PC-3 (cell line): ENCODE results near the gene PHKG1. TPM values are rescaled to one million over a fixed set of nuclear protein-coding genes. Genes with fewer than 3 reads are reported as not detected.
"Not testable (repeated sequence)": the region's sequence is repeated elsewhere in the genome, so short reads cannot be mapped to it uniquely, and the experiment has no call there.

Source experiments
- ATAC-seq: fragments of 200-7000 bp; cut with Tn5 transposase; 2 replicates; pipeline ENCODE4 v1.9.1; 2020; ENCODE audit warnings: mild to moderate bottlenecking, moderate library complexity
- BruUV-seq: library from RNA; stranded (reverse); fragments of 400-500 nt; replicated peaks from 2 replicates; lab custom pipeline; 2021; lab: Mats Ljungman, UMichigan
- CTCF ChIA-PET: fragments of 300-600 bp; sonication (Branson Sonifier 250); formaldehyde crosslinking; loops from one replicate; lab custom pipeline; 2022; ENCODE audit warnings: antibody characterized with exemption; lab: Charles Lee
- POLR2A ChIA-PET: fragments of 300-600 bp; sonication (Branson Sonifier 250); formaldehyde crosslinking; loops from one replicate; lab custom pipeline; 2022; ENCODE audit warnings: antibody characterized with exemption; ENCODE audit not compliant: unreplicated experiment; lab: Charles Lee
- DNase-seq: peaks from one replicate; pipeline ENCODE4 v3.0.0-alpha.2; 2015
- H2AFZ ChIP-seq: fragments of 300-600 bp; sonication (generic); 2 replicates; pipeline ENCODE4 v1.6.0; 2016; ENCODE audit warnings: antibody characterized with exemption, low read length
- H3F3A ChIP-seq: fragments of 300-600 bp; sonication (generic); one replicate; pipeline ENCODE4 v1.6.0; 2017; ENCODE audit warnings: antibody characterized with exemption, low read length, control low read depth, mild to moderate bottlenecking; ENCODE audit not compliant: unreplicated experiment
- H3K27ac ChIP-seq: fragments of 300-600 bp; sonication (generic); 2 replicates; pipeline ENCODE4 v1.5.1; 2016; ENCODE audit warnings: mild to moderate bottlenecking, low read length
- H3K27me3 ChIP-seq: fragments of 300-600 bp; sonication (generic); 2 replicates; pipeline ENCODE4 v1.6.1; 2016; ENCODE audit warnings: low read length, mixed read lengths
- H3K36me3 ChIP-seq: fragments of 300-600 bp; sonication (generic); 2 replicates; pipeline ENCODE4 v1.6.1; 2016; ENCODE audit warnings: low read depth, mixed run types, low read length, mixed read lengths
- H3K4me1 ChIP-seq: fragments of 300-600 bp; sonication (generic); 2 replicates; pipeline ENCODE4 v1.5.1; 2016; ENCODE audit warnings: low read length; ENCODE audit not compliant: insufficient read depth
- H3K4me2 ChIP-seq: fragments of 300-600 bp; sonication (generic); 2 replicates; pipeline ENCODE4 v1.6.0; 2016; ENCODE audit warnings: low read length
- H3K4me3 ChIP-seq: fragments of 300-600 bp; sonication (generic); 2 replicates; pipeline ENCODE4 v1.5.1; 2016; ENCODE audit warnings: mild to moderate bottlenecking, low read length, mixed read lengths
- H3K79me2 ChIP-seq: fragments of 300-600 bp; sonication (generic); 2 replicates; pipeline ENCODE4 v1.6.1; 2017; ENCODE audit warnings: low read length, mixed read lengths
- H3K9ac ChIP-seq: fragments of 300-600 bp; sonication (generic); 2 replicates; pipeline ENCODE4 v1.6.0; 2016; ENCODE audit warnings: mild to moderate bottlenecking, low read length
- H3K9me2 ChIP-seq: fragments of 300-600 bp; sonication (generic); replicated peaks from 2 replicates; pipeline ENCODE4 v1.6.1; 2016; ENCODE audit warnings: mixed run types, low read length, mixed read lengths
- H3K9me3 ChIP-seq: fragments of 300-600 bp; sonication (generic); 2 replicates; pipeline ENCODE4 v1.6.1; 2016; ENCODE audit warnings: low read length, mixed read lengths
- H4K20me1 ChIP-seq: fragments of 300-600 bp; sonication (generic); 2 replicates; pipeline ENCODE4 v1.6.1; 2016; ENCODE audit warnings: low read length, mixed read lengths
- CTCF ChIP-seq: fragments of 300-600 bp; sonication (generic); conservative IDR thresholded peaks from 2 replicates; pipeline ENCODE4 v1.5.1; 2017; ENCODE audit warnings: antibody characterized with exemption, low read depth, mild to moderate bottlenecking, low read length
- EZH2 ChIP-seq: fragments of 300-600 bp; sonication (generic); IDR thresholded peaks from one replicate; pipeline ENCODE4 v1.6.1; 2017; ENCODE audit warnings: antibody characterized with exemption, mild to moderate bottlenecking, low read length; ENCODE audit not compliant: unreplicated experiment
- EZH2phosphoT487 ChIP-seq: fragments of 300-600 bp; sonication (generic); IDR thresholded peaks from 2 replicates; pipeline ENCODE4 v1.6.1; 2018; ENCODE audit warnings: mild to moderate bottlenecking, antibody characterized with exemption, low read length, borderline replicate concordance
- intact Hi-C: fragments of 100-400 bp; cut with micrococcal nuclease; formaldehyde crosslinking; loops from 2 replicates; pipeline ENCODE4 v1.9.0; 2023
- total RNA-seq: library from RNA; depleted of rRNA; stranded (reverse); fragments of >200 nt; gene quantifications from 2 replicates; pipeline ENCODE4 v1.2.3, GENCODE V29; 2014

The PHKG1 gene
- total RNA-seq, 1 experiment from 2014 or later = 1.3 TPM

GRCh38 chr7:56040730-56041129 is 52.0 kb downstream of the PHKG1 start:
- Histone ChIP-seq H3K27ac (no peak overlapping the region), H3K79me2 (no peaks in the 10 kb centered on the region), H3K4me2 (no peak overlapping the region), H3K9me2 (no peaks in the 10 kb centered on the region), H4K20me1 (no peaks in the 10 kb centered on the region), H3K36me3 (no peaks in the 10 kb centered on the region), H2AFZ (no peak overlapping the region), H3K9ac (no peak overlapping the region), H3F3A (no peaks in the 10 kb centered on the region), H3K4me1 (no peaks in the 10 kb centered on the region), H3K9me3 (no peaks in the 10 kb centered on the region), H3K27me3 (no peaks in the 10 kb centered on the region), H3K4me3 (no peak overlapping the region)
- no TSS peak for BruUV-seq
- no peak for TF ChIP-seq CTCF
- no peak for TF ChIP-seq EZH2
- TF ChIP-seq EZH2phosphoT487 = no peak
- no peak for DNase-seq
- CTCF ChIA-PET = no interaction called here
- ATAC-seq = no peak
- POLR2A ChIA-PET = no interaction called here
- intact Hi-C loops = no loop called here

- ChIA-PET POLR2A (interaction anchor here (0.6 to 1.4 kb wide), 2 partner anchors 17 to 31 kb away, joined by 21 to 23 read pairs; partner anchors contain the start of genes CCT6A, PSPH and SUMF2), CTCF (interaction anchor here (0.6 to 1.8 kb wide), 4 partner anchors 17 to 59 kb away, joined by 3 to 6 read pairs (median 4); partner anchors contain the start of genes CCT6A and PSPH)
- Histone ChIP-seq H3K9ac (peak overlapping the region; percentile 57), H3F3A (no peaks in the 10 kb centered on the region), H3K79me2 (peaks cover 6% of the 10 kb centered on the region), H2AFZ (peak overlapping the region; percentile 78), H3K27me3 (no peaks in the 10 kb centered on the region), H4K20me1 (no peaks in the 10 kb centered on the region), H3K36me3 (no peaks in the 10 kb centered on the region; the same call in 1 of the 2 replicates), H3K9me3 (no peaks in the 10 kb centered on the region), H3K4me1 (no peaks in the 10 kb centered on the region), H3K4me3 (peak overlapping the region; percentile 69), H3K27ac (peak overlapping the region; percentile 35), H3K9me2 (no peaks in the 10 kb centered on the region), H3K4me2 (peak overlapping the region; percentile 80)
- intact Hi-C loops = loop anchor here (1.0 kb wide), 1 partner anchor 17 kb away; the partner anchor contains the start of genes CCT6A and PSPH
- DNase-seq (peak; percentile 70), ATAC-seq (peak; percentile 90)
- TSS peak; percentile 52 for BruUV-seq
- TF ChIP-seq EZH2phosphoT487 (no peak), CTCF (no peak), EZH2 (no peak)
Observed at GRCh38 chr7:56033671-56034432, 58.9 kb downstream of the PHKG1 start.

GRCh38 chr7:56032578-56032977 is 60.2 kb downstream of the PHKG1 start:
- H3K4me1 ChIP-seq, CTCF ChIA-PET, H3K9me3 ChIP-seq, POLR2A ChIA-PET, H2AFZ ChIP-seq, H3K27me3 ChIP-seq, H3K36me3 ChIP-seq, BruUV-seq, ATAC-seq, H4K20me1 ChIP-seq, H3K79me2 ChIP-seq, intact Hi-C loops, H3K4me3 ChIP-seq, H3K9me2 ChIP-seq, H3K9ac ChIP-seq, H3F3A ChIP-seq, H3K27ac ChIP-seq, DNase-seq: not testable (repeated sequence)
- H3K4me2 ChIP-seq = 0 out of 2 replicates have a peak overlapping the region, but pooled peaks have one; percentile 80

- CTCF ChIA-PET, H3K9ac ChIP-seq, H3F3A ChIP-seq, BruUV-seq, H2AFZ ChIP-seq, H3K9me3 ChIP-seq, DNase-seq, H3K4me3 ChIP-seq, H3K27me3 ChIP-seq, H4K20me1 ChIP-seq, H3K4me2 ChIP-seq, POLR2A ChIA-PET, H3K9me2 ChIP-seq, H3K36me3 ChIP-seq, H3K27ac ChIP-seq, ATAC-seq, H3K79me2 ChIP-seq, intact Hi-C loops, H3K4me1 ChIP-seq: not testable (repeated sequence)
Observed at GRCh38 chr7:56031556-56031955, 61.2 kb downstream of the PHKG1 start.
